Central memory CD8-positive, alpha-beta T cell (primary cell): ENCODE data around the gene TMEM170A.
"Not testable (repeated sequence)": the region's sequence is repeated elsewhere in the genome, so short reads cannot be mapped to it uniquely, and the experiment has no call there.

Experiments
- ATAC-seq: fragments of 150-1000 bp; cut with Tn5 transposase; replicated peaks from 2 replicates; pipeline ENCODE4 v1.10.0; 2022; ENCODE audit warnings: mild to moderate bottlenecking, moderate FRiP score, moderate number of reproducible peaks; ENCODE audit not compliant: poor library complexity, severe bottlenecking; ENCODE audit errors: extremely low read depth
- DNase-seq, 2 donors: peaks; one replicate each; pipeline ENCODE4 v3.0.0; 2021; ENCODE audit warnings: low spot score in 2 of 2
- H3K27ac Mint-ChIP-seq: one replicate; pipeline ENCODE4 v1.8.0; 2022; ENCODE audit warnings: low read depth, mild to moderate bottlenecking, moderate library complexity, mixed read lengths
- H3K27me3 Mint-ChIP-seq: one replicate; pipeline ENCODE4 v1.8.0; 2022; ENCODE audit warnings: mixed read lengths
- H3K36me3 Mint-ChIP-seq: one replicate; pipeline ENCODE4 v1.8.0; 2022; ENCODE audit warnings: mild to moderate bottlenecking, moderate library complexity, mixed read lengths; ENCODE audit not compliant: insufficient read depth
- H3K4me1 Mint-ChIP-seq: one replicate; pipeline ENCODE4 v1.8.0; 2022; ENCODE audit warnings: mixed read lengths
- H3K4me3 Mint-ChIP-seq: one replicate; pipeline ENCODE4 v1.8.0; 2022; ENCODE audit warnings: mild to moderate bottlenecking, moderate library complexity, mixed read lengths
- H3K9me3 Mint-ChIP-seq: one replicate; pipeline ENCODE4 v1.8.0; 2022; ENCODE audit warnings: mixed read lengths

TMEM170A gene, protein sequence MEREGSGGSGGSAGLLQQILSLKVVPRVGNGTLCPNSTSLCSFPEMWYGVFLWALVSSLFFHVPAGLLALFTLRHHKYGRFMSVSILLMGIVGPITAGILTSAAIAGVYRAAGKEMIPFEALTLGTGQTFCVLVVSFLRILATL

DNA sequence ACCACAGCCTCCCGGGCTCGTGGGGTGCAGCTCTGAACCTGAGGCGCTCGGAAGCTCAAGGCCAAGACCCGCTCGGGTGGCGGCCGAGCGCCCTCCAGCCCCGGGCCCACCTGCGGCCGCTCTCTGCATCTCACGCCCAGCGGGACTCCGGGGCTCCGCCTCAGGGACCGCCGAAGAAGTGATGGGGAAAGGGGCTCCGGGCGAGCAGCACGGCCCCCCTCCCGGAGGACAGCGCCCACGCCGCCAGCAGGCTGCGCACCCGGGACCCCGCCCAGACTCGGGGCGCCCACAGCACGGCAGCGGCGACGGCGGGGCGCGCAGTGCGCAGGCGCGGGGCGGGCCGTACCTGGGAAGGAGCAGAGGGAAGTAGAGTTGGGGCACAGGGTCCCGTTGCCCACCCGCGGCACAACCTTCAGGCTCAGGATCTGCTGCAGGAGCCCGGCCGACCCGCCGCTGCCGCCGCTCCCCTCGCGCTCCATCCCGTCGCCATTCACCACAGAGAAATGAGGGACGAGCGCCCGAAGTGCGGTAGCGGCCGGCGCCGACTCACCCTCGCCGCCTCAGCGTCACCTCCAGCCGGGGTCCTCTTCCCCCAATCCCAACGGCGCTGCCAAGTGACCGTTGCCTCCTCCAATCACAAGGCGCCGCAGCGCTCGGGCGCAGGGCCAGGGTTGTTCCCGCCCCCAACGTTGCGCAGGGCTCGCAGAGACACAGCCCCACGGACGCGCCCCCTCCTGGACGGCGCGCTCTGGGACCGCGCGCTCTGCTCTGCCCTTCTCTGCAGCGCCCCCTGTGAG lies at the start of gene TMEM170A:
Gene TMEM170A, minus strand, starts transcription at position 568 of the 797 bp plus-strand sequence. Its CDS starts 89 bp downstream, at position 479.
- Mint-ChIP-seq H3K4me1 (peaks cover 45% of the 10 kb centered on the region), H3K4me3 (peak within 1 kb of the TSS; percentile 94), H3K27ac (peak within 1 kb of the TSS; percentile 96), H3K9me3 (no peaks in the 10 kb centered on the region), H3K36me3 (peaks cover 19% of the 10 kb centered on the region), H3K27me3 (no peaks in the 10 kb centered on the region)
- peak; percentile 96 to 99 for DNase-seq
- peak; percentile 90 for ATAC-seq

DNA sequence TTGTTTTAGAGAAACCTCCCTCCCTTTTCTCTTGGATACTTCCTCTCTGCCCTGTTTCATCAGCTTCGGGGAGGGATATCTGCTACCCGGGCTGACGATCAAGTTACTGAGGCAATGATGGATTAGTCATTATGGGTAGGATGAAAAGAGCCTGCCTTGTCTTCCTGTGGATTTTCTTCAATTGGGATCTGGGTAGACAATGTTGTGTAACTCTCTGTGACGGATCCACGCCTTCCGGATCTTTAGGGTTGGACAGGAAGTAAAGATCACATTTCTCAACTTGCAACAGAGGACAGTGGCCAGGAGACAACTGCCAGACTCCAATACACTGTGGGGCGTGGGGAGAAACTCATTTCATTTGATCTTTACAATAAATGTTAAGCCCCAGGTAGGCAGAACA lies 42.1 kb upstream of the TMEM170A start:
- no peaks in the 10 kb centered on the region for H3K9me3 Mint-ChIP-seq
- DNase-seq (no peak), ATAC-seq (no peak)
- H3K36me3 Mint-ChIP-seq: no peaks in the 10 kb centered on the region
- no peak overlapping the region for H3K4me3 Mint-ChIP-seq
- H3K27ac Mint-ChIP-seq: no peak overlapping the region
- H3K27me3 Mint-ChIP-seq: peaks cover 9% of the 10 kb centered on the region
- H3K4me1 Mint-ChIP-seq: no peaks in the 10 kb centered on the region

DNA sequence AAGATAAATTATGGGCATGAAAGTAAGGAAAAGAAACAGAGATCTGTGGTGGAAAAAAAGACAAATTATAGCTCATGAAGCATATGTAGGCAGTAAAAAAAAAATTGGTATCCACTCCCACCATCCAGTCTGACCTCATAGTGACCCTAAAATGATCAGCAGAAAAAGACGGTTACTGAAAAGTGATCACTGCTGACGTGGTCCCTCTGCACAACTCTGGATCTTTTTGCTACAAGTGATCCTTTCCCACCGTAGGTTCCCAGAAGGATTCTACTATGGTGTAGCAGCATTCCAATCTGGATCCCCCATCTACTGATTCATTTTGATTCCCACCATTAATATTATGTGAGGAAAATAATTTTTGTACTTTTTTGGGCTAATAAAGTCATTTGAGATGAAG lies 41.6 kb upstream of the TMEM170A start:
- Mint-ChIP-seq H3K27ac (no peak overlapping the region), H3K4me1 (no peaks in the 10 kb centered on the region), H3K9me3 (no peaks in the 10 kb centered on the region), H3K36me3 (no peaks in the 10 kb centered on the region), H3K4me3 (no peak overlapping the region), H3K27me3 (peaks cover 9% of the 10 kb centered on the region)
- ATAC-seq: no peak
- no peak for DNase-seq

DNA sequence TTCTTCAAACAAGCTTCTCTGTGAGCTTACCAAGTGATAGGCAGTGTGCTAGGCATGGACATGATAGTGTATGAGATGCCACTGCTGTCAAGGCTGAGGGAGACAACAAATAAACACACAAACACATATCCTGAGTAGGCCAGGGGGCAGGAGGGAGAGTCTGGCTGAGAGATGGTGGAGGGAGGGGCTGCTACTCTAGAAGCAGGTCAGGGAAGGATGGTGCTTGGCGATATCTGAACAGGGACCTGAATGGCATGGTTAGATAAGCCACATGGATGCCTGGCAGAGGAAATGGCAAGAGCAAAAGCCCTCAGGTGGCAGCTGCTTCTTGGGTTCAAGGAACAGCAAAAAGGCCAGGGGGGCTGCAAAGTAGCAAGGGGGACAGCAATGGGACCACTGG lies 39.3 kb upstream of the TMEM170A start:
- H3K27ac Mint-ChIP-seq: no peak overlapping the region
- H3K27me3 Mint-ChIP-seq: peaks cover 6% of the 10 kb centered on the region
- no peaks in the 10 kb centered on the region for H3K36me3 Mint-ChIP-seq
- no peak overlapping the region for H3K4me3 Mint-ChIP-seq
- no peak for DNase-seq
- no peaks in the 10 kb centered on the region for H3K4me1 Mint-ChIP-seq
- no peaks in the 10 kb centered on the region for H3K9me3 Mint-ChIP-seq
- ATAC-seq: no peak

DNA sequence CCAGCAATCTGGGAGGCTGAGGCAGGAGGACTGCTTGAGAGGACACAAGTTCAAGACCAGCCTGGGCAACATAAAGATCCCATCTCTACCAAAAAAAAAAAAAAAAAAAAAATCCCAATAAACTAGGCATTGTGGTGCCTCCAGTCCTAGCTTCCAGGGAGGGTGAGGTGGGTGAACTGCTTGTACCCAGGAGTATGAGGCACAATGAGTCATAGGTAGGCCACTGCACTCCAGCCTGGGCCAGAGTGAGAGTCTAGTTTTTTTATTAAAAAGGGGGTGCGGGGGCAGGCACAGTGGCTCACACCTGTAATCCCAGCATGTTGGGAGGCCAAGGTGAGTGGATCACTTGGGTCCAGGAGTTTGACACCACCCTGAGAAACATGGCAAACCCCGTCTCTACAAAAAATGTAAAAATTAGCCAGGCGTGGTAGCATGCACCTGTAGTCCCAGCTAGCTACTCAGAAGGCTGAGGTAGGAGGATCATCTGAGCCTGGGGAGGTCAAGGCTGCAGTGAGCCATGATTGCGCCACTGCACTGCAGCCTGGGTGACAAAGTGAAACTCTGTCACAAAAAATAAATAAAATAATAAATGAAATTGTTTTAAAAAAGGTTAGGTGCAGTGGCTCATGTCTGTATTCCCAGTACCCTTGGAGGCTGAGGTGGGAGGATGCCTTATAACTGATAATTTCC lies 38.6 kb upstream of the TMEM170A start:
- no peaks in the 10 kb centered on the region for H3K27me3 Mint-ChIP-seq
- ATAC-seq (no peak), DNase-seq (no peak)
- no peak overlapping the region for H3K27ac Mint-ChIP-seq
- no peaks in the 10 kb centered on the region for H3K4me1 Mint-ChIP-seq
- H3K4me3 Mint-ChIP-seq: no peak overlapping the region
- no peaks in the 10 kb centered on the region for H3K36me3 Mint-ChIP-seq
- H3K9me3 Mint-ChIP-seq: no peaks in the 10 kb centered on the region

DNA sequence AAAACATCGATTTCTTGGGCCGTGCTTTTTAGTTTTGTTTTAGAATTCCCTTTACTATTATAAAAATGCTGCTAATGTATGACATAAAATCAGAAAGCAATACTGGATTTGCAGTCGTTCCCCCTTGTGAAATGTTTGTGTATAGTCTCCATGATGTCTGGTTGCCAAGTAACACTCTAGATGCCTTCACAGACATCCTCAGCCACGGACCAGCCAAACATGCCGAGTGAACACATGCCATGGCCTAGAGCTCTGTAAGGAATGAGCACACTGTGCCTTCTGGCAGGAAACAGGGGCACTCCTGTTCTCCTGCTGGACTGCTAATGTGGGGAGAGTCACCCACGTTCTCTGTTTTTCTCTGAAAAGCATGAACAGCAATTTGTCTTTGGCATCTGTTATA lies 37.3 kb upstream of the TMEM170A start:
- not testable (repeated sequence) for H3K27me3 Mint-ChIP-seq, H3K27ac Mint-ChIP-seq, H3K4me1 Mint-ChIP-seq, ATAC-seq, H3K9me3 Mint-ChIP-seq, H3K4me3 Mint-ChIP-seq, H3K36me3 Mint-ChIP-seq, DNase-seq

DNA sequence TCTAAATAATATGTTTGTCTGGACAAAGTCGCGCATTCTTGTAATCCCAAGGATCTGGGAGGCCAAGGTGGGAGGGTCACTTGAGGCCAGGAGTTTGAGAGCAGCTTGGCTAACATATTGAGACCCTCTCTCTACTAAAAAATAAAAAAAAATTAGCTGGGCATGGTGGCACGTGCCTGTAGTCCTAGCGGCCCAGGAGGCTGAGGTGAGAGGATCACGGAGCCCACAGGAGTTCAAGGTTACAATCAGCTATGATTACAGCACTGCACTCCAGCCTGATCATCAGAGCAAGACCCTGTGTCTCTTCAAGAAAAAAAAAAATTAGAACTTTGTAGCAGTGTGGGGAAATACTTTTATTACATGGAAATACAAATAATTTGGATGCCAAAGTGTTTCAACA lies 36.9 kb upstream of the TMEM170A start:
- Mint-ChIP-seq H3K36me3 (no peaks in the 10 kb centered on the region), H3K4me1 (no peaks in the 10 kb centered on the region), H3K27me3 (no peaks in the 10 kb centered on the region), H3K27ac (no peak overlapping the region), H3K9me3 (no peaks in the 10 kb centered on the region), H3K4me3 (no peak overlapping the region)
- ATAC-seq (no peak), DNase-seq (no peak)

DNA sequence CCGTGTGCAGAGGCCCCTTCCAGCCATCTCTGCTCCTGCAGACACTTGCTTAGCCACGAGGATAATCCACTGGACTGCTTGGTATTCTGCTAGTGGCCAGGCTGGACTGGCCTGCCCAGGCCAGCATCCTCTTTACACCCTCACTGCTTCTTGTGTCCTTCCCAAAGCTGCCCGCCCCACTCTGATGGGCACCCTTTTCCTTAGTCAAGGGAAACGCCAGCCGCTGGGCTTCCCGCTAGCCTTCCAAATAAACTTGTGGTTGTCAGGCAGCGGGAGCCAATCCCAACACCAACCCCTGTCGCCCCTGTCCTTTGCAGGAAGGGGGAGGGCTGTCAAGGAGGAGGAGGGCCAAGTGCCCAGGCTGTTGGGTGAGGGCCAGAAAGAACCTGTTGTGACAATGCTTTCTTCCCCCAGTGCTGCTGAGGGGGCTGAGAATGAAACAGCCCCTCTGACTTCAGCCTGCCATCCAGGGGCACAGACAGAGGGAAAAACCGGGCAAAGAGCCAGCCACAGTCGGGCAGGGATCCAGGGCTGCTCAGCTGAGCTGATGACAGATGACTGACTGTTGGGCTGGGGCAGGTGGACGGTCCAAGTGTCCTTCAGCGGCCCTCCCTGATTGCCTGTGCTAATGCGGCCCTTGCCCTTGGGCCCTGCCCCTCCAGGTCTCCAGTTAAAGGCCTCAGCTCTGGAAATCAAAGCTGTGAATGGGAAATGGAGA lies 34.3 kb upstream of the TMEM170A start:
- H3K9me3 Mint-ChIP-seq, H3K4me3 Mint-ChIP-seq, H3K27ac Mint-ChIP-seq, DNase-seq, ATAC-seq, H3K36me3 Mint-ChIP-seq, H3K27me3 Mint-ChIP-seq, H3K4me1 Mint-ChIP-seq: not testable (repeated sequence)

DNA sequence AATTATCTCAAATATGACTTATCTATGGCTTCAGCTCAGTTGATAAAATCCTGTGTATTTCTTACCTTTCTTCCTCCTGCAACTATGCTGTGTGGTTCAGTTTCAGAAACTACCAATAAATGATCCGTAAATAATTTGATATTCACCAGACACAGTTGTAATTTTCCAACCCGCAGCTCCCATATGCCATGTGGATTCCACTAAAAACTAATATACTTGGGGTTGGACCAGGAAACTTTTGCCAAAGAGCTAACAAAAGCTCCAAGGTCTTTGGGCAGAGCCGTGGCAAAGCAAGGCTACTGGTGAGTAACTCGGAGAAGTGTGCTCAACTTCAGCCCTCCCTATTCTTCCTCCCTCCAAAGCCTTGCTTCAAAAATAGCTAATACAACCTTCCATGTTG lies 33.1 kb upstream of the TMEM170A start:
- H3K4me1 Mint-ChIP-seq: peaks cover 7% of the 10 kb centered on the region
- no peak for DNase-seq
- no peak overlapping the region for H3K27ac Mint-ChIP-seq

DNA sequence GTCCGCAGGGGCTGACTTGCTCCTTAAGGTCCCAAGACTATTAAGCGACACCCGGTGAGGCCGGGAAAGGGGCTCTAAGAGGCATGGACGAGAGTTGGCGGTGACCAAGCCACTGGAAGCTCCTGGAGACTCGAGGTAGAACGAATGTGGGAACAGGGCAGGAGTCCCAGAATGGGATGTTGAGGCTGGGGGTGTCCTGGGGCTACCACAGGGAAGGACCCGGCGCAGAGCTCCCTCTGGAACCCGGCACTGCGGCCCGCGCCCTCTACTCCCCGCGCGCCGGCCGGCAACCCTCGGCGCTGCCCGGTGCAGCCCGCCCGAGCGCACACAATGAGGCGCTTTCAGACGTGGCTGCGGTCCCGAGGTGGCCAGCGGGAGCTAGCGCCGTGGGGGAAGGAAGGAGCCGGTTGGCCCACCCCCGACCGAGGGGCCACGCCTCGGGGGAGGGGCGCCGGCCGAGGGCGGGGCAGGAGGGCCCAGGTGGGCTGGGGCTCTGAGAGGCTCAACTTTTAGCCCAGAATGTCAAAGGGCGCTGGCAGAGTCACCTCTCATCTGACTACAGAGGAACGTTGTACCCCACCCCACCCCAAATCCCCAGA lies 30.7 kb upstream of the TMEM170A start, which contains the start of gene CHST6:
Gene CHST6, minus strand, starts transcription at position 366 of the 599 bp plus-strand sequence. CDS start 15,613 bp downstream, outside the sequence.
- H3K27me3 Mint-ChIP-seq: peaks cover 10% of the 10 kb centered on the region
- ATAC-seq (peak; percentile 40), DNase-seq (no peak)
- H3K9me3 Mint-ChIP-seq: no peaks in the 10 kb centered on the region
- peak within 1 kb of the TSS; percentile 63 for H3K4me3 Mint-ChIP-seq
- no peak within 1 kb of the TSS for H3K27ac Mint-ChIP-seq
- peaks cover 7% of the 10 kb centered on the region for H3K4me1 Mint-ChIP-seq
- no peaks in the 10 kb centered on the region for H3K36me3 Mint-ChIP-seq

More for the DNA sequence above, 33.1 kb upstream of the TMEM170A start:
- peaks cover 10% of the 10 kb centered on the region for H3K27me3 Mint-ChIP-seq
- no peaks in the 10 kb centered on the region for H3K36me3 Mint-ChIP-seq
- H3K4me3 Mint-ChIP-seq: no peak overlapping the region
- ATAC-seq: no peak
- no peaks in the 10 kb centered on the region for H3K9me3 Mint-ChIP-seq

DNA sequence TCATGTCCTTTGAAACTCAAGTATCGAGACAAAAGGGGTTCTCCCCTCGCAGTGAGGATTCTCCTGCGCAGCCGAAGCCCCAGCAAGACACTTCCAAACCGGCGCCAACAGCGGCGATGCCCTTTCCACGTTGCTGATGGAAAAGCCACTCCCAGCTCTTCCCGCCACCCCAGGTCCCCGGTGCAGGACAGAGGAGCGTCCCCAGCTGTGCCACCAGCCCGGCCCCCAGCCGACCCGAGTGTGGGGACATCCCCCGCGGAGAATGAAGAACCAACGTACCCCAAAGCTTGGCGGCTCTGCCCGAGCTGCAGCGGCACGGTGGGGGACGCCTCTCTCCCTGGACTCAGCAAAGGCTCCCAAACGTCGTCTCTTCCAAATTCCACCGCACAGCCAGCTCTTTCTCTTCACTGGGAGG lies 30.2 kb upstream of the TMEM170A start:
- peak overlapping the region; percentile 63 for H3K4me3 Mint-ChIP-seq
- H3K4me1 Mint-ChIP-seq: peaks cover 7% of the 10 kb centered on the region
- H3K27me3 Mint-ChIP-seq: peaks cover 10% of the 10 kb centered on the region
- no peaks in the 10 kb centered on the region for H3K9me3 Mint-ChIP-seq
- DNase-seq (no peak), ATAC-seq (no peak)
- H3K36me3 Mint-ChIP-seq: no peaks in the 10 kb centered on the region
- no peak overlapping the region for H3K27ac Mint-ChIP-seq

DNA sequence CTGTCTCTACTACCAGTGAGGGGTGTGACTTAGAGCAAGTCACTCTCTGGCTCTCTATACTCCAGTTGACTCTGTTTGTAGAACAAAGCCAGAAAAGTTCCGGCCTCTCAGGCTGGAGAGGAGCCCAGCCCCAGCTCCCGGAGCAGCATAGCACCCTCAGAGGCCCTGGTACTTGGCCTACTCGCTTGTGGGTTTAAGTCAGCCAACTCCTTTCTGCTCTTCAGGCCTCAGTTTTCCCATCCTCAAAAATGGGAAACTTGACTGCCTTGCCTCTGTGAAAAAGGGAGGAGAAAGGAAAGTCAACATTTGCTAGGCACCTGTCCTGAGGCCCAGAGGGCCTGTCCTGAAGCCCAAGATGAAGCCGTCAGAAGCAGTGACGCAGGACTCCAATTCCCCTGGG lies 29.7 kb upstream of the TMEM170A start:
- ATAC-seq (no peak), DNase-seq (no peak)
- Mint-ChIP-seq H3K27me3 (peaks cover 10% of the 10 kb centered on the region), H3K9me3 (no peaks in the 10 kb centered on the region), H3K4me3 (peak overlapping the region; percentile 63), H3K4me1 (peaks cover 7% of the 10 kb centered on the region), H3K27ac (no peak overlapping the region), H3K36me3 (no peaks in the 10 kb centered on the region)
